Right renal pelvis (tissue), 4 donors: Measurements from ENCODE around the gene LYST. TPM values are rescaled to one million over a fixed set of nuclear protein-coding genes. Genes with fewer than 3 reads are reported as not detected.
A peak's percentile ranks its signal among the peaks of the same experiment; 100 is the strongest.
"Not testable (repeated sequence)": the region's sequence is repeated elsewhere in the genome, so short reads cannot be mapped to it uniquely, and the experiment has no call there.

Experiments used
- DNase-seq, 4 donors: peaks; one replicate each; pipeline ENCODE4 v3.0.0-alpha.2; 2013; ENCODE audit warnings: low read depth in 4 of 4, low spot score in 3 of 4, missing footprints in 1 of 4
- polyA plus RNA-seq, 4 donors: library from polyadenylated mRNA; unstranded; fragments of 120-200 nt; gene quantifications; one replicate each; pipeline ENCODE4 v1.2.1, GENCODE V29; 2013; ENCODE audit not compliant: insufficient read length in 4 of 4

Gene LYST
- polyA plus RNA-seq, 4 donors, result 10.7 to 14.6 (median 13.3) TPM

GRCh38 chr1:235670157-235670776, 196.4 kb downstream of the LYST start:
- no peak for DNase-seq

- no peak for DNase-seq
These were observed 197.4 kb downstream of the LYST start for GRCh38 chr1:235669277-235669676.

GRCh38 chr1:235663628-235664027, 203.1 kb downstream of the LYST start:
- DNase-seq, result no peak

GRCh38 chr1:235661568-235661967, 205.1 kb downstream of the LYST start:
- DNase-seq, result no peak

GRCh38 chr1:235659186-235659771, 207.4 kb downstream of the LYST start:
- no peak for DNase-seq

- DNase-seq, result no peak
These were observed 208.8 kb downstream of the LYST start for GRCh38 chr1:235657747-235658526.

- no peak for DNase-seq
These were observed 209.4 kb downstream of the LYST start for GRCh38 chr1:235657269-235657668.

- DNase-seq, result no peak
These were observed 214.3 kb downstream of the LYST start for GRCh38 chr1:235652364-235652763.

- no peak for DNase-seq
These were observed 215.4 kb downstream of the LYST start for GRCh38 chr1:235651170-235651806.

- no peak for DNase-seq
These were observed 216.2 kb downstream of the LYST start for GRCh38 chr1:235650341-235651169.

- no peak for DNase-seq
These were observed 217.1 kb downstream of the LYST start, which contains the start of gene GNG4 for GRCh38 chr1:235649368-235650163. TSS of gene GNG4 (minus strand) at chr1:235649784. CDS start at chr1:235583838, 65,946 bp downstream.

GRCh38 chr1:235648954-235649367, 217.7 kb downstream of the LYST start:
- peak in 1 of 4 donors; percentile 65 for DNase-seq

GRCh38 chr1:235648407-235648907, 218.2 kb downstream of the LYST start:
- no peak for DNase-seq

GRCh38 chr1:235647537-235647936, 219.2 kb downstream of the LYST start:
- not testable (repeated sequence) for DNase-seq

GRCh38 chr1:235646463-235646862, 220.2 kb downstream of the LYST start:
- no peak for DNase-seq

- DNase-seq, result no peak
These were observed 221.9 kb downstream of the LYST start for GRCh38 chr1:235644693-235645305.

GRCh38 chr1:235643837-235644692, 222.6 kb downstream of the LYST start:
- DNase-seq, result no peak

GRCh38 chr1:235642943-235643371, 223.7 kb downstream of the LYST start:
- DNase-seq, result no peak
